Inferior parietal cortex (tissue), 1 donor: Measurements from ENCODE around the gene SHF.
A peak's percentile ranks its signal among the peaks of the same experiment; 100 is the strongest.
"Not testable (repeated sequence)": the region's sequence is repeated elsewhere in the genome, so short reads cannot be mapped to it uniquely, and the experiment has no call there.

Experiments used
- DNase-seq: peaks from one replicate; pipeline ENCODE4 v3.0.0-alpha.2; 2016; ENCODE audit errors: extremely low spot score

SHF gene, protein sequence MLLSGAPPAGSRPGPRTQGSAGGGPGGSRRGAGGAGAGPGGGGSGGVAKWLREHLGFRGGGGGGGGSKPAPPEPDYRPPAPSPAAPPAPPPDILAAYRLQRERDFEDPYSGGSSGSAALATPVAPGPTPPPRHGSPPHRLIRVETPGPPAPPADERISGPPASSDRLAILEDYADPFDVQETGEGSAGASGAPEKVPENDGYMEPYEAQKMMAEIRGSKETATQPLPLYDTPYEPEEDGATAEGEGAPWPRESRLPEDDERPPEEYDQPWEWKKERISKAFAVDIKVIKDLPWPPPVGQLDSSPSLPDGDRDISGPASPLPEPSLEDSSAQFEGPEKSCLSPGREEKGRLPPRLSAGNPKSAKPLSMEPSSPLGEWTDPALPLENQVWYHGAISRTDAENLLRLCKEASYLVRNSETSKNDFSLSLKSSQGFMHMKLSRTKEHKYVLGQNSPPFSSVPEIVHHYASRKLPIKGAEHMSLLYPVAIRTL

DNA sequence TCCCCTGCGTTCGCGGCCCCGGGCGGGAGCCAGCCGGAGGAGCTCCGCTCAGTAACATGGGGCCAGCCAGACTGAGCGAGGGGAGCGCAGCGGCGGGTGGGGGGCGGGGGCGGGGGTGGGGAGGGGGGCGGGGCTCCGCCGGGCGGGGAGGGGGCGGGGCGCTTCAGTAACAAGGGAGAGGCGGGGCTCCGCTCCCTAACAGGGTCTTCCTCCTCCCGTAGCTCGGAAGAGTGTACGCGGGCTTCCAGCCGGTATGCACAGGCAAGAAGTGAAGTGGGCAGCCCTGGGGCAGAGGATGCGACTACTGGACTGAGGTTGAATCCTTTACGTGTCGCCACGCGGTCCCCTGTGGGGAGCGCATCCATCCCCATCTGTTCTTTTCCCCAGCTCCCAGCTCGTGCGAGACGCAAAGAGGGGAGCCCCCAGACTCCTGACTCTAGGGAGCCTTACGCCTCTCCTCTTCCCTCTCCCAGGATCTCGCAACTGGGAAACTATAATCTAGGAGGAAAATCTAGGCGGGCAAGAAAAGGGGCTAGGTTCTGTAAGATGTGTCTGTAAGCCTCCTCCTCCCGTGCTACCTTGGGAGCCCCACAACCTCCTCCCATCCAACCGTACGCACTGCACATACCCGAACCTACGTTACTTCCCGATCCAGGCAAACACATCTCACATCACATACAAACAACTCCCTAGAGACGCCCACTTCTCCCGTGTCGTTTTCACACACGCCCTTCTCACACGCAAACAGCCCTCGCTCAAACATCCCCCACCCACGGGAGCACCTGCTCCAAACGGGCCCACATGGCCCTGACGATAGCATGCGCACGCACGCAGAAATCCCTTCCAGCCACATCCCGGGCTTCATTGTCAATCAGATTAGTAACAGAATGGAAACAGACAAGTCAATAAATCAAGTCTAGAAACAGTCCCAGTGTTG is at the start of gene SHF:
Gene SHF, minus strand, starts transcription at position 73 of the 937 bp plus-strand sequence. Its CDS starts 15 bp downstream, at position 58.
- DNase-seq: no peak

DNA sequence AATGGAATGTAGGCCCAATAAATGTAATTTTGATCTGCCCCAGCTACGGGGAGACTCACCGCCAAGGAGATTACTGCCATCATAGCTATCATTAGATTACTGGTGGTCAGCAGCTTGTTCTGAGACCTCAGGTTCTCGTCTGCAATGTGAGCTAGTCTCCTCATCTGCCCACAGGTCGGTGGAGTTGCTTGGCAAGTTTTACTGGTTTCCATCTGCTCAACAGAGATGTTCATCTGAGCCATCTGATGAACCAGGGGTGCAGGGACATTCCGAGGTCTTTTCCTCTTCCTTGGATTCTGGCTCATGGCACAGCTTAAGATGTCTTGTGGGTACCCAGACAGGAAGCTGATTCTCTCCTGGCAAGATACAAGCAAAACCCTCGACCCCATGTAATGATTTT is 49.0 kb upstream of the SHF start:
- not testable (repeated sequence) for DNase-seq

DNA sequence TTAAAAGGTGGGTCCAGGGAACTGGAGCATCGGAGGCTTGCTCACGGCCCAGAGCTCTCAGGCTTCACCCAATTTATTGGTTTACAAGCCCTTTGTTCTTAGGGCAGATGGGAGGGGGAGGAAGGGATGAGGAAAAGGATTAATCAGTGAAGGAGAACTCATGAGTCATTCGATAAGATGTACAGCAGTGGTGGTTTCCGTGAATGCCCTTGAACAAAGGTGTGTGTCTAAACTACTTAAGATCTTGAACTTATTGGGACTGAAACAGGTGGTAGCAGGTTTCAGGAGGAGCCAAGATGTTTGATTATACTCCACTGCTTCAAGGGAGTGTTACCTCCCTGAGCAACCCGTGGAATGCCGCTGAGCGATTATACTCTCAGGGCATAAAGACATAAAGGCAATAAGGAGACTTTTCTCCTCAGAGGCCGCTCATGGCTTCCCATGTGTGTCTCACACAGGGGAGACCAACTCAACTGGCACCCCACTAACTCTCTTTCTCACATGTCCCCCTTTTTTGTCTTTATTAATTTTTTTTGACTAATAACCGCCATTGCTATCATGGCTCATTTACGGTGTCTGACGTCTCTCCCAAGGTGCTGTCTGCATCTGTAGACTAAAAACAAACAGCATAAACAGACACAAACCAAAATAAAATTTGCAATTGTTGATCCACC is 46.9 kb upstream of the SHF start:
- no peak for DNase-seq

DNA sequence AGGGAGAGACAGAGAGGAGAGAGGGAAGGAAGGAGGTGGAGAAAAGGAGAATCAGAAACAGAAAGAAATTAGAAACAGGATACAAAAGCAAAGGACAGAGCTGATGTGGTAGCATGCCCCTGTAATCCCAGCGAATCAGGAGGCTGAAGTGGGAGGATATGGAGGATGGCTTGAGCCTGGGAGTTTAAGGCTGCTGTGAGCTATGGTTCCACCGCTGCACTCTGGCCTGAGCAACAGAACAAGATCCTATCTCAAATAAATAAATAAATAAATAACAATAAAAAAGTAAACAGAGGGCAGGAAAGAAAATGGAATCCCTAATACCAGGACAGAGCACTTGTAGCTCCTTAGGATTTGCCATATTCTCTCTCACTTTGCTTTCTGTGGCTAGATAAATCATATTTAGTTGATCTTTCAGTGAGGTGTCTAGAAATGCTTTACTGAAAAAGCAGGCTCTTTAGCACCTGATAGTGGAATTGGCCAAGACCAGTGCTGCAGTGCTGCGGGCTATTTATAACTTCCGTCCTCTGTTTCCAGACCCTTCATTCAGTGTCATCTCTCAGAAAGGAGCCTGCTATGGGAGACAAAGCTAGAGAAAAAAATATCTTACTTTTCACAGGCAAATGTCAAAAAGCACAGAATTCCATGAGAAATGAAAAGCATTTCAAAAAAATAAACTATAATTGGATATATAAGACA is 44.2 kb upstream of the SHF start:
- no peak for DNase-seq

DNA sequence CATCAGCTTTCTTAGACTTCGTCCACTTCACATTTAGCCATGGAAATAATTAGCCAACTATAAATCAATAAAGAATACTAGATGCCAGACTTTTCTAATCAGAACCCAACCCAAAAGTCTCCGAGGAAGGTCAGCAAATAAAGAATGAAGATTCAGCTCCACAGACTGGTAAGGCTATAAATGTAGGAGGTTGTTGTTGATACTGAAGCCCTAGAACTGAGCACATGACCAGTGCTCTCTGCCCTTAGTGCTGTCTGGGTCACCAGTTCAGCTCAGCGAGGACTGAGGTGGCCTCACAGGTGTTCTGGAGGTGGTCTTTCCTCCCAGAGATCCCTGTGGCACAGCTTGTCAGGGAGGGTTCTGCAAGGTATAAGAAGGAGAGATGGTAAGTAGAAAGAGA is 43.4 kb upstream of the SHF start:
- no peak for DNase-seq

DNA sequence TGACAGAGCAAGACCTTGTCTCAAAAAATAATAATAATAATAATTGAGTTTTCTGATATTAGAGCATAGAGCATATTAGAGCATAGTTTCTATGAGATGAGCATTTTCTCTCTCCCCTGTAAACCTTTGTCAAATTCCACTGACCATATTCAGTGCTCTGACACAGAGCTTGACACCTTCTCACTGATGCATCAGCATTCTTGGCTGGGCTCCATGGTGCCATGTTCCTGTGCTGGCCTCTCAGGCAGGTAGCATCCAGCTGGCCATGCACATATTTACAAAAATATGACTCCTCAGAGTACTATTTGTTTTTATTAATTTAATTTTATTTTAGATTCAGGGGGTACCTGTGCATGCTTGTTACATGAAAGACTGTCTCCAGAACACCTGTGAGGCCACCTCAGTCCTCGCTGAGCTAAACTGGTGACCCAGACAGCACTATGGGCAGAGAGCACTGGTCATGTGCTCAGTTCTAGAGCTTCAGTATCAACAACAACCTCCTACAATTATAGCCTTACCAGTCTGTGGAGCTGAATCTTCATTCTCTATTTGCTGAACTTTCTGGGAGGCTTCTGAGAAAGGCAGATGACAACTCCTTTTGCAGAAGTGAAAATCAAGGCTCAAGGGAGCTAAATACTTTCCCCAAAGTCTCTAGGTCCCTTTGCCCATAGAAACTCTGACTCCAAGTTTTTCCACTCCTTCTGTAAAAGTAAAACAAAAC is 42.6 kb upstream of the SHF start:
- DNase-seq: no peak

DNA sequence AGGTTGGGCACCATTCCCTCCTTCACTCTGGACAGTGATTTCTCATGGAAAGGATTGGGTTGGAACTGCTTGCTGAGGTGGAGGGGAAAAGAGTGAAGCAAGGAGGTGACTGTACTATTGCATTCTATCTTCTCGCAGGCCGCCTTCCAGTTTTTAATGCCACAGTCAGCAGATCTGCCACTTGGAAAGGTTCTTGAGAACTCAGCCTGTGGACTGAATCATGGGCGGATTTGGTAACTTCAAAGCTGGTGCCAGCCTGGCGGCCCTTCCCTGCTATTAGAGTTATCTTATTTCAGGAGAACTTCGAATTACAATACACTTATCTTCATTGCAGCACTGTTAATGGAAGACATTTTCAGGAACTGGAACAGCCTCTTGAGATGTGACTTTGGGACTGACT is 41.2 kb upstream of the SHF start:
- DNase-seq: no peak

DNA sequence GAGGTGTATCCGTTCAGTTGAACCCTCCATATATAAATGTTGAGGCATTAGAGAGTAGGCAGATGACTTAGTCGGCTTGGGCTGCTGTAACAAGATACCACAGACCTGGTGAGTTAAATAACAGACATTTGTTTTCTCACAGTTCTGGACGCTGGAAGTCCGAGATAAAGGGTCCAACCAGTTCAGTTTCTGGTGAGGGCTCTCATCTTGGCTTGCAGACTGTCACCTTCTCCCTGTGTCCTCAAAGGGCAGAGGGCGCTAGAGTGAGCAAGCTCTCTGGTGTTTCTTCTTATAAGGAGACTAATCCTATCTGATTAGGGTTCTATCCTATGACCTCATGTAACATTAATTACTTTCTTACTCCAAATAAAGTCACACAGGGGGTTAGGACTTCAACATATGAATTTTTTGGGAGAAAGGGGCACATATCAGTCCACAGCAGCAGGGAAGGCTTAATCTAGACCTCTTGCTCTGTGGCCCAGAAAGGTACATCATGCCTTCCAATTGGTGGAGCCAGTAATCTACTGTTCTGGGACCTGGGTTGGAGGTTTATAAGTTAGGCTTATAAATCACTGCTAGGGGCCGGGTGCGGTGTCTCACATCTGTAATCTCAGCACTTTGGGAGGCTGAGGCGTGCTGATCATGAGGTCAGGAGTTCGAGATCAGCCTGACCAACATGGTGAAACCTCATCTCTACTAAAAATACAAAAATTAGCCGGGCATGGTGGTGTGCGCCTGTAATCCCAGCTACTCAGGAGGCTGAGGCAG is 37.9 kb upstream of the SHF start:
- no peak for DNase-seq

DNA sequence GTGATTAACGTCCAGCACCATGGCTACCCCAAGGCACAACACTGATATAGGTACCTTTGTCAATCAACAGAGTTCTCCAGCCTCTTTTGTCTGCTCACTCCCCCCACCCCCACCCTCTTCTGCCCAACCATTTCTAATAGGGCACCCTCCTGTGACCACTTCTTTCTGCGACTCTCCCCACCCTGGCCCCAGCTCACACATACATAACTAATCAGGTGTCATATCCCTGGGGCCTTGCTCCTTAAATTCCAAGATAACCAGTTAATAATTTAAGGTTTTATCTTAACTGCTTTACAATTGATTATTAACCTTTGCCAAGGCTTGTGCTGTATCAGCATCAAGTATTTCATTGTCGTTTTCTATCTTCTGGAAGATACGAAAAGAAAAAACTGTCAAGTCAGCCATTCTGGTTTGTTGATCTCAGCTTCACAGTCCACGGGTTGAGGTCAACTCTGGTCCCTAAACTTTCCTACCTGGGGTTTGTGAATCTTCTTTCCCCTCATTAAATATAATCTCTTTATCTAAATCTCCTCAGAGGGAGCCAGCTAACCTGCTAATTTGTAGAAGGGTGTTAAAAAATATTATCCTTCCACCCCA is 37.0 kb upstream of the SHF start:
- DNase-seq: no peak

DNA sequence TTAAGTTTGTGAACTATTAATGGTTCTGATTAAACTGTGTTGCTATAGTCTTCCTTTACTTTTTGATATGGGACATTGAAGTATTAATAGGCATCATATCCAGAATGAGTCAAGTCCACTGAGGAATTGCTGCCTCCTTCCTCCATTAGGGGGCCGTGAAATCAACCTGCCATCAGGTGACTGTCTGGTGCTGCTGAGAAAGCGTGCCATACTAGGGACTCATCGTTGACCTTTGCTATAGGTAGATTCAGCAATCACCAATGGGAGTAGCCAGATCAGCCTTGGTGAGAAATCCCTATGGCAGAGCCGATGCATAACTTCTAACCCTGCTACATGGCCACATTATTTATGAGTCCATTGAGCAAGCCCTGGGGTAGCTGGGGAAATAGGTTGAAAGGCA is 34.2 kb upstream of the SHF start:
- DNase-seq: no peak

DNA sequence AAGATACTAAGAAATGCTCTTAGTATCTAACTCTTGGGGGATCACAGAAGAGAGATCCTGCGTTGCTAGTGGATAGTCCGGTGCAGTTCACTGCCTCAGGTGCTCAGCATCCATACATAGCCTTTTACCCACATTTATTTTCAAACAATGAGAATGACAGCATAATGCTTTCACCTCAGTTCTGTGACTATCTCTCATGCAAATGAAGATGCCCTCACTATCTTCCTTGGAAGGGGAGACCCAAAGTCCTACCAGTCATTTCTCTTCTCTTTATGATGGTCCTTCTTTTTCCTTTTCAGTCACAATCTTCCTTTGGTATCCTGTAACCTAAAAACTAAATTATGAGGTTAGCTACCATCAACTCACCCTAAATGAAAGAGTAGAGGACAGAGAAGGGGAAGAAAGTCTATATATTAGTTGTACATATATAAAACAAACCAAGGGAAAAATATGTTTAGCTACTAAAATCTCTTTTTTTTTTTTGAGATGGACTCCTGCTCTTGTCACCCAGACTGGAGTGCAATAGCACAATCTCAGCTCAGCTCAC is 33.4 kb upstream of the SHF start:
- DNase-seq: no peak

DNA sequence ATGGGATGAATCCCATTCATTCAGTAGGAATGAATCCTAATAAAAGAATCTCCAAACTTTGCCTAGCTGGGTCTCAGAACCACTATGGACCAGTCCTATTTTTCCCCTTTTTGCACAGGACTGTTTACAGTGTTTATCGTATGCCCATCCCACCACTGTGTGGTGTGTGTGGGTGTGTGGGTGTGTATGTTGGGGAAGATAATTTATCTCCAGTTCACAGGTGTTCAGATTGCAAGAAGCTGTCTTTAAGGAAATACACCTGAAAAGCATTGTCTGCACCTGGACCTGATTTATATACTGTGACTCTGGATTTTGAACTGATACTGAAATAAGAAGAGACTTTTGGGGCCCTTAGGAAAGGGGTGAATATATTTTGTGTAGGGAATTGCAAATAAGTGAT is 24.7 kb upstream of the SHF start:
- DNase-seq: no peak

DNA sequence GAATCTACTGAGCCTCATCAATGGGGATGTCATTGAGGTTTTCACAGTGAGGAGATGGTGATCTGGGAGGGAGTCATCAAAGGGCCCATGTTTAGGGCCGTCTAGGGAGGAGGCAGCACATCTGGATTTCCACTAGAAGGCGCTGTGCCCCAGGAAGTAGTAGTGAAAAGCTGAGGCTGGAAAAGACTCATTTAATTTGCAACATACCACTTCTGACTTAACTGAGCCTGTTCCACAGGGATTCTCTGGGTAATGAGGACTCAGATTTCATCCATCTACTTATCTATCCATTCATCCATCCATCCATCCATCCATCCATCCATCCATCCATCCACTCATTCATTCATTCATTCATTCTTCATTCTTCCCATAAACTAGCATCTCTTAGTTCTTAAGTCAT is 17.4 kb upstream of the SHF start:
- peak; percentile 66 for DNase-seq

DNA sequence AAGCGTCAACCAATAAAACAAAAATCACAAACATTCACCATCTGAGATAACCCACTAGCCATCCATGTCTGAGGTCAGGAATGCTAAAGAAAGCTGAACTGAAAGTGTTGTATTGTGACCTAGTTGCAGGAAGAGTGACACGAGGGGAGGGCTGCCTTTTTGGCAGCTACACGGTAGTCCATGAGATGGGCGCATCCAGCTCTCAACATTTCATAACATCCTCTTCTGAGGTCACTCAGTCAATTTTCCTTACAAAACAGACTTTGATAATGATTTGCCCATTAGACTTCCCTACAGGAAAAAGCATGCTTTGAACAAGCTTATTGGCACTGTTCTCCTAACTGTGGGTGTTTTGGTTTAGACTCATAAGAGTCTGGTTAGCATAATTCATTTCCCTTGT is 15.4 kb upstream of the SHF start:
- DNase-seq: no peak

DNA sequence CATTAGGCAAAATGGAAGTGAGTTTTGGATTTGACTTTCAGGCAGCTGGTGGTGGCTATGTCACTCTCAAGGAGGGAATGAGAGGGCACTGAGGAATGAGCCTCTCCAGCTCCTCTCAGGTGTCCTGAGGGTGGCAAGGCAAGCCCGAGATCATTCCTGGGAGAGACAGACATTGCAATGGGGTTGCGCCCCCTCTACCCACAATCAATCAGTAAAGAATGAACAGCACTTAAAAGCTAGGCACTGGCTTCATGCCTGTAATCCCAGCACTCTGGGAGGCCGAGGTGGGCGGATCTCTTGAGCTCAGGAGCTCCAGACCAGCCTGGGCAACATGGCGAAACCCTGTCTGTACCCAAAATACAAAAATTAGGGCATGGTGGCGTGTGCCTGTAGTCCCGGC is 14.1 kb upstream of the SHF start:
- no peak for DNase-seq

DNA sequence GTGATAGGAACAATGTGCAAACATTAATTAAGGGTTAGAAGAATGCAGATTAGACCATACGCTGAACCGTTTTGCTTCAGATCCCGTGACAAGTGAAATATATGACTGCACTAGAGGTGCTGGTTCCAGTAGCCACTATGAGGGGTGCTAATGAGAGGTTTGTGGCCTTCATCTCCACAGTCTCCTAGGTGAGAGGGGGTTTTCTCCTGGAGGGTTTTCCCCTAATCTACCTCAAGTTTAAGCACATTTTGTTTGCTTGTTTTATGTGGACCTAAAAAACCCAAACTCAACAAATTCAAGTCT is 13.7 kb upstream of the SHF start:
- no peak for DNase-seq

DNA sequence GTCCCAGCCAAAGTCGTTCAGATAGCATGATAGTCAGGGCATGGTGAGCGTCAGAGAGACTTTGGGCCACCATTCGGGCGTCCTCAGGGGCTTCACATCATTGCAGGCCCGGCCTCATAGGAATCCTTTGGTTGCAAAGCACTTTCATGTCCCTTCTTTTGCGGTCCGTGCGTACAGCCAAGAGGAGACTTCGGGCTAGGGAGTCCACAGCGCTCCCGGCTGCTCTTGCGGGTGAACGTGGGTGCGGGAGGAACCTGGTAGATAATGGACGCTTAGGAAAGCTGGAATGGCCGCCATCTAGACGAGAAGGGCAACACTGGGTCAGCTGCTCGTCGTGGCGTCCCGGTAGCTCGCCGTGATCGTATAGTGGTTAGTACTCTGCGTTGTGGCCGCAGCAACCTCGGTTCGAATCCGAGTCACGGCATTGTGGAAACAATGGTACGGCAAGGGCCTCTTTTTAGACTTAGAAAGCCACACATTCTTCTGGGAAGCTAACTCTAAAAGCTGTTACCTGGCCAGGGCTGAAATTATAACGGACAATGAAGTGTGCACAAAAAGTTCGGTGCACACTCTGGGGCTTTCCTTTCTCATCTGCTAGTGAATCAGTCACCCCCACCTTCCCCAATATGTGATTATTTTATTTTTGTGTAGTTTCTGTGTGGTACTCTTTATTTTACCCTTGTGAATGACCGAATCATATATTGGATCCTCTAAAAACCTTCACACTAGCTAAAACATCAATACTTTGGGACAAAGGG is 13.2 kb upstream of the SHF start:
- DNase-seq: peak; percentile 88

DNA sequence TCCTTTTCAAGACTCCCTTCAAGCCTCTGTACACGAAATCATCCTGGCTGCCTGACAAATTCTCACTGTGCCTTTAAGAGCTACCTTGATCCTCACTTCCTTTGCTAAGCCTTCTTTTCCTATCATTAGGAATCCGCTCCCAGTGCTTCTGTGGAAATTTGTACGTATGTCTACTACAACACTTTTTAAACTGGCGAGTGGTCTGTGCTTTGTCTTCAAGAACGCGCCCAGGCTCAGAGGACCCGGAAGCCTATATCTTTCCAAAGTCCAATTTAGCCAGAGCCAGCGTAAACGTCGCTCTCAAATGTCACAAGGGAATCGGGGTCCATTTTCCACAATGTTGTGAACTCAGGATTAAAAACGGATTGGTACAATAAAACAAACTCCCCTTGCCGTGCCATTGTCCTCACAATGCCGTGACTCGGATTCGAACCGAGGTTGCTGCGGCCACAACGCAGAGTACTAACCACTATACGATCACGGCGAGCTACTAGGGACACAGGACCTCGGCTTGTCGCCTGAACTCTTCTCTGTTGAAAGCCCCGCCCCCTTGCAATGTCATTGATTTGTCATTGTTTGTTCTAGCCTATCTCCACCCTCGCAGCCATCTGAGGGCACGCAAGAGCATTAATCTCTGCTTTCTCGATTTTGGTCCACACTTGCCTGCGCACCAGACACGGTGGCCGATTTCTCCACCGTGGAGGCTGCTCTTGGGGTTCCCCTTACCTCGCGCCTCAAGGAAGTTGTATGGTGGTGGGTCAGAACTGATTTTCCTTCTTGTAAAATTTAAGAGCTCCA is 12.4 kb upstream of the SHF start:
- DNase-seq: peak; percentile 96
